Measurements from ENCODE around the gene KSR2.

The KSR2 gene

DNA sequence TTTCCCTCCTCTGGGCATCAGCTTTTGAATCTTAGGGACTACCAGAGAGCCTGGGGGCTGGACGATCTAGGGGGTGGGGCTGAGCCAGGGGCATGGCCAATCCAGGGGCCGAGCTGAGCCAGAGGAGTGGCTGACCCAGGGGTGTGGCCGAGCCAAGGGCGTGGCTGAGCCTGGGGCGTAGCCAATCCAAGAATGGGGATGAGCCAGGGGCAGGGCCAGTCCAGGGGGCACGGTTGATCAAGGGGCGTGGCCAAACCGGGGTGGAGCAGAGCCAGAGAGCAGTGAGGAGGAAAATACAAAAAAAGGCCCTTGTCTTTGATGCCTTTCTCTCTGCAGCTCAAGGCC, 388.1 kb downstream of the KSR2 start:
- DNase-seq (ENCODE audit: low spot score) = no peak

- no peak for DNase-seq (ENCODE audit: low spot score)
These were observed 388.6 kb downstream of the KSR2 start for GRCh38 chr12:117580015-117580717.

- no peak for DNase-seq (ENCODE audit: low spot score)
These were observed 391.6 kb downstream of the KSR2 start for GRCh38 chr12:117577122-117577657.

DNA sequence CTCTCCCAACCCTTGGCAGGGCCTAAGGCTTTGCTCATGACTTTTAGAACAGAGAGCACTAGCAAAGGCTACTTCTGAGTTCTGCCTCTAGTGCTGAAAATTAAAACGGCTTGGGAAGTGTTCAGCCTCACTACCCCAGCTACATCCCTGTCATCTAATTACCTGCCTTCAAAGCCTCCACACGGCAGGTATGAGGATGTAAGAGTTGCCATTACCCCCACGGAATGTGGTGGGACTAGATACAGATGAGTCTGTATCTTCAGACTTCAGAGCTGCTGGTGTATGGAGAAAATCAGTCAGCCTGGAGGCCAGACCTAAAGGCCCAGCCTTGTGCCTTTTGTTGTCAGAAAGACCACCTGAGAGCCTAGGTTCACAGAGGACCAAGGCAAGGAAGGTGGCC, 392.7 kb downstream of the KSR2 start:
- no peak for DNase-seq (ENCODE audit: low spot score)

- no peak for DNase-seq (ENCODE audit: low spot score)
These were observed 394.1 kb downstream of the KSR2 start for GRCh38 chr12:117574655-117575054.

DNA sequence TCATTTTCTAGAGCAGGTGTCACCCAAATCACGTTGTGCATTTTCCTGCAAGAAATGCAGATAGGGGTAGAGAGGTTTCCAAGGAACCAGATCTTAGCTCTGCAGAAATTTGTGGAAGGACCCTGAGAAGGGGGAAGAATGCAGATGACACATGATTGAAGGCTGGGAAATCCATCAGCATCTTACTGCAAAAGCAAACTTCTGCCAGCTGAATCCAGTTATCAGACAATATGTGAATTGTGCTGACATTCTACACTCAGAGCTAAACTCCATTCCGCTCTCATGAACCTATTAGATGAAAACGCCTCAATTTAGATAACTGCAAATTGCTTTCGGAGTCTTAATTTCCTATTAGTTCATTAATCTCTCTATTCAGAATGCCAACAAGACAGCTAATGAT, 396.0 kb downstream of the KSR2 start:
- DNase-seq (ENCODE audit: low spot score) = no peak

DNA sequence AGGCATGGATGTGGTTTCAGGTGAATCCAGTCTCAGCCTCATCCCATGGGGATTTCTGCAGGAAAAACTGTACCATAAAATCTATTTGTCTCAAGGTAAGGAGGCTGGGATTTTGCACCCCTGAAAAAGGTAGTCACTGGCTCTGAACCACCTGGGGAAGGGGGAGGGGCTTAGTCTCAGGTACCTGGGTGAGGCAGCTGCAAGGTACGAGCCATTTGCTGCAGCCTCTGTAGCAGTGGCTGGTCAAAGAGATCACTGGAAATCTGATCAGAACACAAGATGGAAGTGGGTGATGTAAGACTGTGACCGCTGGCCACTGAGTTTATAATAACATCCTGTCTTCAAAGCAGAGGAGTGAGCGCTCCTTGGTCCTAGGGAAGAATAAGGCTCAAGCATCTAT, 397.5 kb downstream of the KSR2 start:
- no peak for DNase-seq (ENCODE audit: low spot score)

- DNase-seq (ENCODE audit: low spot score) = no peak
These were observed 398.2 kb downstream of the KSR2 start for GRCh38 chr12:117570608-117571007.

DNA sequence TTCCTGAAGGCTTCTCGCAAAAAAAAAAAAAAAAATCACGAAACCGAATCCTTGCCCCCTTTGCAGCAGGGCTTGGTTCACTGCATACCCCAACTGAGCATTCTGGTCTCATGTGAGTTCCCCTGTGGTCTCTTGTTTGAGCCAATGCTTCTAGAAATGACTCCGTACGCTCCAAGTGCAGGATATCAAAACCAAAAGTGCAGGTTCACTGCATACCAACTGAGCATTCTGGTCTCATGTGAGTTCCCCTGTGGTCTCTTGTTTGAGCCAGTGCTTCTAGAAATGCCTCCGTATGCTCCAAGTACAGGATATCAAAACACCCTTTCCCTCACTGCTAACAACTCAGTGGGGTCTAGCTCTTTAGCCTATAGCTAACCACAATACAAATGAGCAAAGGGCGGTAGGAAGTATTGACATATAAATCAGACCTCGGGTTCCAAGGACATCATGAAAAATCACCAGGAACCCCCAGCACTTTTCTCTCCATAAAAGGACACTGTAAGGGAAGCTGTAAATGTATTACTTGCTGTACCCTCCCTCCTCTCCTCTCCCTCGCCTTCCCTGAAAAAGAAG, 401.1 kb downstream of the KSR2 start:
- no peak for DNase-seq (ENCODE audit: low spot score)

DNA sequence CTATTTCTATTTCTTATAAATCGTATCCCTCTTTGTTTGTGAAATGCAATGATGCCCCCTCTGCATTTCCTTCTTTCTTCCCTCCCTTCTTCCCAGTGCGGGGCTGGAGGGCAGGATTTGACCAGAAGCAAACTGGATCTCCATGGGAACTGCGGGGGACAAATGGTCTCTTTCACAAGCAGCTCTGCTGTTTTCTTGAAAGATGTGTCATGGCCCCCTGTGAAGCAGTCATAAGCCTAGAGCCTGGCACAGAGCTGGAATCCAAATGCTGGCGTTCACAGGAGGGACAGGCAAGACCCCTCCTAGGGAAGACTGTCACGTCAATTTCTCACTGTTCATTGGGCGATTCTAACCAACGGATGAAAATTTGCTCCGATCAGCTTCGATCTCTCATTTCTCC, 403.9 kb downstream of the KSR2 start:
- no peak for DNase-seq (ENCODE audit: low spot score)

DNA sequence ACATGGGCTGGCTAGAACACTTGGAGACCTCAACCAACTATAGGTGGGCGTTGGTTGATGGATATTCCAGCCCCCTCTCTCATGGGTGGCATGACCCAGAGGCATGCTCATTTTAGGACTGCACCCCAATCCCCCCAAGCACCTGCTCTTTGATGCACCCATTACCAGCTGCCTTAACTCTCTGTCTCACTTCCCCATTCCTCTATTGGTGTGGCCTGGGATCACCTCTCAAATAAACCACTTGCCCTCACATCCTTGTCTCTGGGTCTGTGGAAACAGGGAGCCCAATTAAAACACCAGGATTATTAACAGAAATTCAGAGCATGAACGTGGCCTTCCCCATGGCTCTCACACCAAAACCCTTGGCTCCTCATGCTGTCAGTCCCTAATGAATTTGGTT, 405.1 kb downstream of the KSR2 start:
- no peak for DNase-seq (ENCODE audit: low spot score)

- DNase-seq (ENCODE audit: low spot score) = no peak
These were observed 405.8 kb downstream of the KSR2 start for GRCh38 chr12:117563007-117563406.

- no peak for DNase-seq (ENCODE audit: low spot score)
These were observed 406.8 kb downstream of the KSR2 start for GRCh38 chr12:117561990-117562389.

DNA sequence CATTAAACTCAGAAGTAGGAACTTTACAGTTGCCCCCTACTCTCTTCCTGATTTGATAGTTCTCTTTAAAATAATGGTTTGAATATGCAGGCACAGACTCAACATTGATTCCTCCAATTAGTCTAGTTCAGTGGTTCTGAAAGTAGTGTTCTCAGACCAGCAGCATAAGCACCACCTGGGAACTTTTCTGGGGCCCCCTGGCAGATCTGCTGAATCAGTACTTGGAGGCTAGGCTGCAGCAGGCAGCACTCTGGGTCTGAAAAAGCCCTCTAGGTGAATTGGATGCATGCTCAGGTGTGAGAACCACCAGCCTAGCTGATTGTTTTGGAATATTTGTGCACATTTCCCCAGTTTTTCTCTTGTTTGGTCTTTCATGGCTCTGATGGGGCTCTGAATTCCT, 408.8 kb downstream of the KSR2 start:
- DNase-seq (ENCODE audit: low spot score) = no peak

DNA sequence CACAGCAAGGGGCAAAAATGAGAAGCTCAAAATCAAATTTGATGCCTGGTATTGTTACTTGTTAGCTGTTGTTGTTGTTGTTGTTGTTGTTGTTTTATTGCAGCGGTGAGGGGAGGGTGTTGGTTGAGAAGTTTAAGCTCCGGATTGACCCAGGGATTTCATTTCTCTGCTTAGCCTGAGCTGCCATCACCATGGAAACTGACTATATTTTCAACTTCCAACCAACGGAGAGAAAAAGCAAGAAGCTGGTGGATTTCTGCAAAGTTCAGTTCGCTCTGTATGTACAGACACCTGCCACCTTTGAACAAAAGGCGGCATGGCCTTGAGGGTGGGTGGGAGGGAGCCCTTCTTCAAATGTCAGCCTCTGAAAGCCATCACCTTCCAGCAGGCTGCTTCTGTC, 412.9 kb downstream of the KSR2 start:
- no peak for DNase-seq (ENCODE audit: low spot score)

DNA sequence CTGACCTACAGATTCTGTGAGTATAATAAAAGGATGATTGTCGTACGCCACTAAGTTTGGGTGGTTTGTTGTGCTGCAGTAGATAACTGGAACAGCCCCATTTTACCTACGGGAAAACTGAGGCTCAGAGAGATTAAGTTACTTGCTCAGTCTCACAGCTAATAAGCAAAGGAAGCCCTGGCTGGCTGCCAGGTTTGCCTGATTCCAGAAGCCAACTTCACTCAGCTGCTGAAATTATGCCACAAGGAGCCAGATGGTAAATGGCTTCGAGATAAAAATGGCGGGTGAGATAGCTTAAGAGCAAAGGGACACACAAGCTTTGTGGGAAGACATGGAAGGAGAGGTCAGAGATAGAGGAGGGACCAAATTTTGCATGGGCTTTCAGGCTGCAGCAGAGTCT, 415.8 kb downstream of the KSR2 start:
- no peak for DNase-seq (ENCODE audit: low spot score)

GRCh38 chr12:117551665-117552064, 417.1 kb downstream of the KSR2 start:
- no peak for DNase-seq (ENCODE audit: low spot score)

GRCh38 chr12:117547209-117547608, 421.6 kb downstream of the KSR2 start:
- DNase-seq (ENCODE audit: low spot score) = no peak

- no peak for DNase-seq (ENCODE audit: low spot score)
These were observed 423.6 kb downstream of the KSR2 start for GRCh38 chr12:117545216-117545615.

- no peak for DNase-seq (ENCODE audit: low spot score)
These were observed 428.8 kb downstream of the KSR2 start for GRCh38 chr12:117540011-117540410.

- no peak for DNase-seq (ENCODE audit: low spot score)
These were observed 429.9 kb downstream of the KSR2 start for GRCh38 chr12:117538926-117539325.

GRCh38 chr12:117538032-117538690, 430.6 kb downstream of the KSR2 start:
- no peak for DNase-seq (ENCODE audit: low spot score)

DNA sequence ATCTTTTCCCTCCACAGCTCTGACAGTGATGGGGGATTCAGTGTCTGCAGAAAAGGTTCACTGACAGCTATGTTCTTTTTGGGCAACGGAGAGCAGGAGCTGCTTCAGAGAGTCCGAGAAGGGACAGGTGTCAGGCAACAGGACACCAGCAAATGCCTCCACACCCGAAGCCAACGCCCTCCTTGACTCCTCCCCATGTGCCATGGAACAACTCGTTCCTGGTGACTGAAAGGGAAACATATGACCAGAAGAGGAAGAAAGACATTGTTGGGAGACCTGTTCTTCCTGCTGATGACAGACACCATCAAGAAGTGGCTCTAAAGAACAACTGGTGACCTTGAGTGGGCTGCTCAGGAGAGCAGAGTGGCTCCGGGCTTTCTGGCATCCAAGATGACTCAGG, 435.1 kb downstream of the KSR2 start:
- DNase-seq (ENCODE audit: low spot score) = no peak

GRCh38 chr12:117530796-117531195, 438.0 kb downstream of the KSR2 start:
- no peak for DNase-seq (ENCODE audit: low spot score)

Measured in hematopoietic multipotent progenitor cell treated with erythropoietin and hydrocortisone succinate and interleukin-3 and kit ligand, for 17 days (in vitro differentiated cells).